GM21367 (cell line): ENCODE data around the gene RUNX3.
"Not testable (repeated sequence)": the region's sequence is repeated elsewhere in the genome, so short reads cannot be mapped to it uniquely, and the experiment has no call there.

ENCODE experiments used
- ATAC-seq: cut with Tn5 transposase; IDR thresholded peaks from one replicate; pipeline ENCODE4 v1.9.1; 2021; ENCODE audit not compliant: unreplicated experiment

Gene RUNX3

DNA sequence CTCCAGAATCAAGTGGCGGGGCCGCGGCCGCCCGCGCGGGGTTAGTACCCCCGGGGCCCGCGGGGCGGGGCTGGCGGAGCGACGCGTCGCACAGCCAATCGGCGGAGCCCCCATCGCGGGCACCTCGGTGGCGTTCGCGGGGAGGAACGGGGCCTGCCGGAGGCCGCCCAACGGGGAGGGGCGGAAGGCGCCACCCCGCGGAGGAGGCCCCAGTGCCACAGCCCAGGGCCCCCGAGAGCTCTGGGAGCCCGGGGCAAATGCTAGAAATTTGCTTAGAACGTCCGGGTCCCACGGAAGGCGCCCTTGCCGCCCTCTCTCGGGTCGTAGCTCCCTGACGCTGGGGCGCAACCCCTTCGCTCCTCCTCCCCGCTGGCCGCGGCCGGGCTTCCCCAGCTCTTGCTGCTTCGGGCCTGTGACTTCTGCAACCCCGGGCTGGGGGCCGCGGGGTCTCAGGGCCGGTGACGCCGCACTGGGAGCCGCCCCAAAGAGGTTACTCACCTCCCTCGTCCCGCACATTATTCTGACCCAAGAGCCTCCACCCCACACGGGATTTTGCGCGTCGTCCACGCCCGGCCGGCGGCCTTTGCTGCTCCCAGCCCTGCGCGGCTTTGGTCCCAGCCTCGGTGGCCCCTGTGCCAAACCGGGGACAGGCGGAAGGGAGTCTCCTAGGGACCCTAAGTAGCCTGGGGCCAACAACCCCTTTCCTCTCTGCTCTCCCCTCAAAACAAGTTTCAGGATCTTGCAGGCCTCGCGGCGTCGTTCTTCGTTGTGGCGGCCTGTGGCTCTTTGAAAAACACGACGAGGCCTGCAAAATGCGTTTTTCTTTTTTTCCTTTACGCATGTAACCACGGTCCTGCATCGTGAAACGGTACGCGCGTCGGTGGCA lies at the start of gene RUNX3:
RUNX3 (minus strand) TSS at position 17 of the 886 bp plus-strand sequence. CDS start 408 bp downstream, outside the sequence.
- peak; percentile 48 for ATAC-seq

DNA sequence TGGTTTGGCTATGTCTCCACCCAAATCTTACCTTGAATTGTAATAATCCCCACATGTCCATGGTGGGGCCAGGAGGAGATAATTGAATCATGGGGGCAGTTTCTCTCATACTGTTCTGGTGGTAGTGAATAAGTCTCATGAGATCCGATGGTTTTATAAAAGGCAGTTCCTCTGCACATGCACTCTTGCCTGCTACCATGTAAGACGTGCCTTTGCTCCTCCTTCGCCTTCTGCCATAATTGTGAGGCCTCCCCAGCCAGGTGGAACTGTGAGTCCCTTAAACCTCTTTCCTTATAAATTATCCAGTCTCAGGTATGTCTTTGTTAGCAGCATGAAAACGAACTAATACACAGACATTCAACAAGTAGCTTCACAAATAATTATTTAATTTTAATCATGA lies 49.2 kb upstream of the RUNX3 start:
- ATAC-seq, result not testable (repeated sequence)

DNA sequence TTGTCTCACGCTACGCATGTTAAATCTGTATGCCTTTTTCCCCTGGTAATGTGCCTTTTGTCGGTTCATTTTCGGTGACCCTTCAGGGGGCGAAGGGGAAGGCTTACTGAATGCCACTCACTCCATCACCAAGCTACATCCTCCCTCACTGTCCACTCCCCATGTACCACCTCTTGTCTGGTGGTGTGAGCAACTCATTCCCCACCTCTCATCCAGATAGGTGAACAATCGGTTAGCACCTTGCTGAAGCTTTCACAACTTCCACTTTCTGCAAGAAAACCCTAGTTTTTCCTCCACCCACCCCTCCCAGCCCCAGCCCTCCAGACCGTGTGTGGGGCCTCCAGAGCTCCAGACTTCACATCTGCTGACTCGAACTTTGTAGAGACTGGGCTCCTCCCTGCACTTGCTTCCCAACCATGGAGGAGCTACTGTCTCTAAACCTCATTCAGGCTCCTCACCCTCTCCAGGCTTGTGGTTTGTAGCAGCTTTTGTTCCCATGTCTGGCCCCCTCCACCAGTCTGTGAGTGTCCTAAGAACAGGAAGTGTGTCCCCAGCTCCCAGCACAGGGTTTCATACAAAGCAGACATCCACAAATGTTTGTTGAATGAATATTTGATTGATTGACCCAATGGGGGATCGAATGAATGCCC lies 48.4 kb upstream of the RUNX3 start:
- ATAC-seq, result no peak

DNA sequence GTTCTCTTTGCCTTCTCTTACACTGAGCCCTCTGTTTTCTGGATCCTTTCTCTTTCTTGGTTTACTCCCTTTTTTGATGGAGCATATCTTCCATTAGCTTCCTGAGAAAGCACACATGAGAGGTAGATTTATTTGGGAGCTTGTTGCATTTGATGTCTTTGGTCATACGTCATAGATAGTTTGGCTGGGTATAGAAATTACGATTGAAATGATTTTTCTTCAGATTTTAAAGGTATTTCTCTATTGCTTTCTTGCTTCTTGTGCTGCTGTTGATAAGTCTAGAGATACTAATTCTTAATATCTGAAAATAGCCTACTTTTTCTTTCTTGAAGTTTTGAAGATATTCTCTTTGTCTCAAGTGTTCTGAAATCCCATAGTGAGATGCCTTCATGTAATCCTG lies 45.3 kb upstream of the RUNX3 start:
- no peak for ATAC-seq

DNA sequence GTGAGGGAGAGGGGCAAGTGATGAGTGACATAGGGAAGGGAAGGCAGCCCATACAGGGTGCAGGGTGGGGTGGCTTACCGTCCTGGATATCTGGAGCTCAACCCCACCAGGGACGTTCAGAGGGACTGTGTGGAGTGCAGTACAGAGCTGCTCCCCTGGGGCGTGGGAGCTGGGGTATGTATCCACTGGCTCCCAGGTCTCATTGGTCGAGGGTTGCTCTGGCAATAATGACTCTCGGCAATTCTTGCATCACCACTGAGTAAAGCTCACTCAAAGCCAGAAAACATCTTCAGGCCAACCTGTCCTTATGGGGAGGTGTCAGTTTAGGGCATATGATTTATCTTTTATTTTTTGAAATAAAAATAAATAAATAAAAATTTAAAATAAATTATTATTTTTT lies 43.2 kb upstream of the RUNX3 start:
- no peak for ATAC-seq

DNA sequence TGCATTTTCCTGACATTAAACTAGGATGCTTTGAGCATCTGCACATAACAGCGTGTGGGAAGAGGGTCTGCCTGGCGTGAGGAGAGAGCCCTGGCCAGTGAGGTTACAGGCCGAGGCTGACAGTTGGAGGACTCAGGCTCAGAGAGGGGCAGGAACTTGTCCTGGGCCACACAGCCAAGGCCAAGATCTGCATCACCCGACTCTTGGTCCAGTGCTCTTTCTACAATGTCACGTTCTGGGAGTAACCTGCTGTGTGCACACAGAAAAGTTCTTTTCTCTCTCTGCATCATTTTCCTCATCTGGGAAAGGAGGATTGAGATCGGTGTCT lies 42.8 kb upstream of the RUNX3 start:
- no peak for ATAC-seq

DNA sequence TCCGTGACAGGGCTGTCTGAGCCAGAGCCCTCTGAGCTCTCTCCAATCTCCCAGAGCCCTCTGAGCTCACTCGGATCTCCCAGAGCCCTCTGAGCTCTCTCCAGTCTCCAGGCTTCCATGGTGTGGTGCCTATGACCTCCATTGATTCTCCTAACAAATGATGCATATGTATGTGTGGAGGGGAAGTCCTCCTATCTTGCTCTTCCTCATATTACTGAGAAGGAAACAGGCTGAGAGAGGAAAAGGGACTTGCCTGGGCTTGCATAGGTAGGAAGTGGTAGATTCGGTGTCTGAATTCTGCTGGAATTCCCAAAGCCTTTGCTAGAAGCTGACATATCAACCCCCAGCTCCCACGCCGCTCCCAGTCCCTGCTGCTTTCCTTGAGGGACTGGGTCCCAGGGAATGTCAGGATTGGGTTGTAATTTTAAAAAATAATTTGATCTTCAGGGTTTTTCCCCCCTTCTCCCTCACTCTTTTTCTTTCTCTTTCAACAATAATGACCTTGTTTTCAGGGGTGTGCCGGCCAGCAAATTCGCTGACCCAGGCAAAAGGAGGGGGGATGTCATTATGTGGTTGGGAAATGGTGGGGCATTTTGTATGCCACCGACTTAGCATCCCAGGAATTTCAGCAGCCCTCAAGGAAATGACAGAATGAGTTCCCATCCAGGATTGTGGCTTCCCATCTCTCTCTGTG lies 42.3 kb upstream of the RUNX3 start:
- no peak for ATAC-seq

DNA sequence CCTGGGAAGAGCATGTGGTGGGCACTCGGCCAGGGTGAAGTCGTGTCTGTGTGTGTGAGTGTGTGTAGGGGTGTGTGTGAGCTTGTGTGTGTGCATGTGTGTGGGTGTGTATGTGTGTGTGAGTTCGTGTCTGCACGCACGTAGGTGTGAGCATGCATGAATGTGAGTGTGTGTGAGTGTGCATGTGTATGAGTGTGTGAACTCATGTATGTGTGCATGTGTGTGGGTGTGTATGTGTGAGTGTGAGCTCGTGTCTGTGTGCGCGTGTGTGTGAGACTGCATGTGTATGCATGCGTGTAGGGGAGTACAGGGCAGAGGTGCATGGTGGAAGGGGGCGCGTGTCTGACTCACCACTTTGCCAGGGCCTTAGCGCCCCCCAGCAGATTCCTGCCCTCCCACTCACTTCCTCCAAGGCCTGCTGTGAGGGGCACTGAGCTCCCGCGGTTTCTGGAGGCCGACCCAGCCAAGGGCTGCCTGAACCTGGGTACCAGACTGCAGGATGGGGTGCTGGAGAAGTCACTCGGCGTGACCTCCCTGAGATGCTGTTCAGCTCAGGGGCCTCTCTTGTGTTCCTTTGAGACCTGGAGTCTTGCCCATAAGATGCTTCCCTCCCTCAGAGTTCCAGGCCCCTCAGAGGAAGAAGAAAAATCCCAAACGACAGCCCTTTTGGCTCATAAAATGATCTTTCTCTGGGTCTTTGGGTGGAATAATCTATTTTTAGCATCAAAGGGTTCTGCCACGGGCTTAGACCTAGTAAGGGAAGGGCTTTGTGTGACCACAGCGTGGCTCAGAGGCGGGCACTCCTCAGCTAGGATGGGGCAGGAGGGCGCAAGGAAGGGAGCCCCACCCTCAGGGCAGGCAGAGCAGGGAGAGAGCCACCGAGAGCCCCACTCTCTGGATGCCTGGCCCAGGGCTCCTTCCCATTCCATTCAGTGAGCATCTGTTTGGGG lies 41.1 kb upstream of the RUNX3 start:
- no peak for ATAC-seq

DNA sequence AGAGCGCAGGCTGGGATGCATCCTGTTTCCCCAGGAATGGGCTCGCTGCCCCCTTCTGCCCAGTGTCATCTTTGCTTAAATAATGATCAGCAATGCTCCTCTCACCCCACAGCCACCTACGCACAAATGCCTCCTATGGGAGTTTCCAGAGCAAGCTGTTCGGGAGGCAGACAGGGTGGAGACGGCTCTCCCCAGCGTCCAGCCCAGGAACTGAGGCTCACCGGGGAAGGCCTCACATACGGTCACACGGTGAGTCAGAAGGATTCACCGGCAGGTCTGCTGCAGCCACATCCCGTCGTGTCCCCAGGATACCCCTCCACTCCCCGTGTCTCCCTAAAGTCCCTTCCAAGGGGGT lies 40.3 kb upstream of the RUNX3 start:
- ATAC-seq, result no peak

DNA sequence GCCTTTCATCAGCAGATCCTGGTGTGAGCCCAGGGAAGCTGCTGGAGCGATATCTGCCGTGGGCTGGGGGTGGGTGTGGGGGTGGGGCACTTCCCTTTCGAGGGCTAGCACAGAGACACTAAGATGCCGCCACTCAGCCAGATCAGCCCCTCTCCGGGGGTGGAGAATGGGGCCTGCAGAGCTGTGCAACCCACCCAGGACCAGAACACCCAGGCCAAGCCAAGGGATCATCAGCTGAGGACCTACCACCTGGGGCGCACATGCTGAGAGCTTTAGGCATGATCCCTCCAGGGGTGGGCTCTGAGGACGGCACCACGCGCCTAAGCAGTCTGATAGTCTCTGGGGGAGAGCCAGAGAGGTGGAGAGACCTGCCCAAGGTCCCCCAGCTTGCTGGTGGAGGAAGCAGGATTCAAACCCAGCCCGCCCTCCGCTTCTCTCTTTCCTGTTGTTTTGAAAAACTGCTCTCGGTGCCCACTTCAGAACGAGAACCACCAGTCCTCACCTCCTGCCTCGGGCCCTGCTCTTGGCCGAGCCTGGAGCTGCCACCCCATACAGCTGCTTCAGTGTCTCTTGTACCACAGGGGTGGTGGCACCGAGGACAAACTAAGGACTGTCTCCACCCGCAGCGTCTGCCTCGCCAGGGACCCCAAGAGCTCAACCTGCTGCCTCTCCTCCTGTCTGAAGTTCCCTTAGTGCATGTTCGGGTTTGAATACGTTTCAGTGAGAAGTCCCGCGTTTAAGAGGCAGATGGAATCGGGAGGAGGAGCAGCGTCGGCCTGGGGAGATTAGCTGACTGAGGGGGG lies 39.7 kb upstream of the RUNX3 start:
- no peak for ATAC-seq

DNA sequence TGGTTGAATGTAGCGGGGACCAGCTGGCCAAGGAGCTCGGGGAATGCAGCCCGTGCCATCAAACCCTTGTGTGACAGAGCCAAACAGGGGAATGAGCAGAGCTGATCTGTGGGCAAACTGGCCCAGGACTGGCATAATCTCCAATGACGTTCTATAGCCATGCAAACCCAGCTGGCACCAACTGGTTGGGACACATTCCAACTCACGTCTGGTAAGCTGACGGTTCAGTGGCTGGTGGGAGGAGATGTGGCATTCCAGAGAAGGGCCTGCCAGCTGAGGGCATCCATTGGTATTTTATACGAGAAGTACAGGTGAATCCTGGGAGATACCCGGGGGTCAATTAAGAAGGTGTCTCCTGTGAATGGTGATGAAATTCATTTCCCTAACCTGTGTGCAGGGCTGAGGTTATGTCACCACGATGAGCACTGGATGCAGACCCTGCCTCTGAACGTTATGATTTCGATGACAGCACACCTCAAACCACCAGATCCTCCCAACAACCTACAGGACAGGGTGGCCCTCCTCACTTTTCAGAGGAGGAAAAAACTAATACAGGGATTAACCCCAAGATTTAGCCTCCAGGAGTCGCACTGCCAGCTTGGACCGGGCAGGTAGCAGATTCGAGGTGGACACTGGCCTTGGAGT lies 39.0 kb upstream of the RUNX3 start:
- no peak for ATAC-seq

DNA sequence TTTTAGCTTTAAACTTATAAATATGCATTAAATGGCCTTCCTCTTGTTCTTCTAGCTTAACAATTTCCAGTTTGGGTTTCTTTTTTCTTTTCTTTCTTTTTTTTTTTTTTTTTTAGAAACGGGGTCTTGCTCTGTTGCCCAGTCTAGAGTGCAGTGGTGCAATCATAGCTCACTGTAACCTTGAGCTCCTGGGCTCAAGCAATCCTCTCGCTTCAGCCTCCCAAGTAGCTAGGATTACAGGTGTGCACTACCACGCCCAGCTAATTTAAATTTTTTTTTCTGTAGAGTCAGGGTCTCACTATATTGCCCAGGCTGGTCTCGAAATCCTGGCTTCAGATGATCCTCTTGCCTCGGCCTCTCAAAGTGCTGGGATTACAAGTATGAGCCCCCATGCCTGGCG lies 37.9 kb upstream of the RUNX3 start:
- ATAC-seq, result no peak

DNA sequence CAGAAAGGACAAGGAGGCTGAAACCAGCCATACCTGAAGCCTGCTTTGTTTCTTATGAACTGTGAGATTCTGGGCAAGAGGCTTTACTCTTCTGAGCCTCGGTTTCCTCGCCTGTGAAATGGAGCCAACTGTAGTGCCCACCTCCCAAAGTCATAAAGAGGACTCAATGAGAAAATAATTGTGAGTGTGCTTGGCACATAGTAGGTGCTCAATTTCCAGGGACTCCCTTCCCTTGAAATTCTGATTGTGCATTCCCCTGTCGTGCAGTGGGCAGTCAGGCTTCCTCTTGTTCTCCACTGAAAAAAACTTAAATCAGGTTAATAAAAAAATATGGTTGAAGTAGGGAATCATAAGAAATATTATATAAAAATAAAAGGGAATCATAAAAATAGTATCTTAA lies 37.5 kb upstream of the RUNX3 start:
- no peak for ATAC-seq

DNA sequence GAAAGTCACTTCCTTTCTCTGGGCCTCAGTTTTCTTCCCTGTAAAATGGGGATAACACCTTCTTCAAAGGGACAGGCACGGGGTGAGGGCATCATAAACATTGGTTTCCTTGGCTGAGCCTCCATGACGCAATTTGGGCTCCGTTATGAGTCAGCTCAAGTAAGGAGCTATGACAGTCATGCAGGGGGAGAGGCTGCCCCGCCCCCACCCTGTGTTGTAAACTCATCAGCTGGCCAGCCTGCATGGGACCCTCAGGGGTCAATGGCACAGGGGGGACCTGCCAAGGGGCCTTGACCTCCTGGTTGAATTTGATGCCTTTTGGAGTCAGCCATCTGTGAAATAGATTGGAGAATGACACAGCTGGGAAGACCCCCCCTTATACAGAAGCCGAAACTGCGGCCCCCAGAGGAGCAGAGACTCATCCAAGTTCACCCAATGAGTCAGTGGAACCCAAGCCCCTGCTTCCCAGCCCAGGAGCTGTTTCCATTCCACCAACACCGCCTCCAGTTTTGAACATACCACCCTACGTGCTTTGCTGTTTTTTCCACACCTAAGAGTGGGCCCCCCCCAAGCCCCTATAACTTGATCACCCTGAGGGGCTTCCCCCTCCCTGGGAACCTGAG lies 36.8 kb upstream of the RUNX3 start:
- no peak for ATAC-seq

DNA sequence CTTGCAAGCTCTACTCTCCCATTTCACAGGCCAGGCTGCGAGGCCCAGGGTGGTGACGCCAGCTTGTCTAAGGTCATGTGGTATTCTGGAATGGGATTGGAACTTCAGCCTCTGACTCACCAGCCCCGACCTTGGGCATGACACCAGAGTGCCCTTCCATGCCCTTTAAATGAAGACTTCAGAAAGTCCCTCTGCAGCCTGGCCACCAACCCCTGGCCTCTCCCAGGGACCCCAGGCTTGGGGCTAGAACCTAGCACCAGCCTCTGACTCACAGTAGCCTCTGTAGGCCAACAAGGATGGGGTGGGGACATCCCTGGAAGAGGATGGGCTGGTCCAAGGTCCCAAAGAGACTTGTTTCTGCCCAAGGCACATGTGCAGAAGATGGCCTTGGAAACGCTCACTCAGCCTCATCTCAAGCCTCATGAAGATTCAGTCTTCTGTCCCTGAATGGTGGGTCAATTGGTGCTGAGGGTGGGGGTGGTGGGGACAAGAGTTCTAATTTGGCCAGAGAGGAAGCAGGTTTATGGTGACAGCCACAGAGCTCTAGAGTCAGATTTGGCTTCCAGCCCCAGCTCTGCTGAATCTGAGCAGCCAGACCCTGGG lies 36.1 kb upstream of the RUNX3 start:
- ATAC-seq, result no peak

DNA sequence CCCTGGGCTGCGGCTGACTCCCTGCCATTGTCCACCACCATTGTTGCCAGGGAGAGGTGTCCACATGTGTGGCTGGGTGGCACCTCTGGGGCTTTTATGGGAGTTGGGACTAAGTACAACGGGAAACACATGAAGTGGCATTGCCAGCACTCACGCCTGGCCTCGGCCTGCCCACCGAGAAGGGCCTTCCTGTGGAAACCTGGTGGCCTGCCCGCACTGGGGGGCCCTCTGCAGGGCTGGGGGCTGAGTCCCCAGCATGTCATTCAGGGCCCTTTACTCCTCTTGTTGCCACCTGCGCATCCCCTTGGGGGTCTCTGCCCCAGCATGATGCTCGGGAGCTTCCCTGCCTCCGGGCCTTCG lies 35.5 kb upstream of the RUNX3 start:
- no peak for ATAC-seq

DNA sequence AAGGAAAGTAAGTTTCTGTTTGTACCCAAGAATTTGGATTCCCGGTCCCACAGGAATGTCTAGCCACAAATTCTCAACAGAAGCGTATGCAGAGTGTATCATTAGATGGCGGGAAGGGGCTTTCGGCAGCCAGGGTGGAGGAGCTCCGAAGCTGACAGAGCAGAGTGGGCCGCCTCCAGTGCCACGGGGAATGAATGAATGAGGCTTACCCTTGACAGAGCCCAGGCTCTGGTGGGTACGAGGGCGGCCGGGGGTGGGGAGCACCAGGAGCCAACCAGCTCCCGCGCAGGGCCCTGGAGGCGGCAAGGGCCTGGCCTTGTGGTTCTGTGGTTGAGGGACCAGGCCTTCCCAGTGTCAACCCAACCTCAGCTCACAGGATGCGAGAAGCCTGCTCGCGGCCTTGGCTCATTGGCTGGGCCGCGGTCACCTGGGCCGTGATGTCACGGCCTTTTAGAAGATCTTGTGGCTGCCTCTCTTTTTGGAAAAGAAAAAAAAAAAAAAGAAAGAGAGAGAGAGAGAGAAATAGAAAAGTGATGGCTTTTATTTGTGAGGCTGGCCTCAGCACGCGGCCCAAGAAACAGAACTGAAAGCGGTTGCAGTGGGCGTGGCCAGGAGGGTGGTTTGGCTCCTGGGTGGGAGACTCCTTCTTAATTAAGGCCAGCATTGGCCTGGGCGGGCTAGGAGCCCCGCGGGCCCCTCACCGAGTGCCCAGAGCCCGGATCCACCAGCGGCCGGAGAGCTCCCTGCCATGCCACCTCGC lies 34.9 kb upstream of the RUNX3 start:
- peak; percentile 65 for ATAC-seq
